HT1080 (cell line): ENCODE results near the gene IL32. TPM values are rescaled to one million over a fixed set of nuclear protein-coding genes. Genes with fewer than 3 reads are reported as not detected.

ENCODE experiments used
- DNase-seq: peaks from one replicate; pipeline ENCODE4 v3.0.0-alpha.2; 2015; ENCODE audit warnings: low read depth
- total RNA-seq: library from RNA; depleted of rRNA; stranded (reverse); fragments of >200 nt; shearing (Covaris generic); gene quantifications from 2 replicates; pipeline ENCODE4 v1.2.3, GENCODE V29; 2014

IL32 gene
- total RNA-seq, 1 experiment from 2014 or later, result 2.5 TPM

DNA sequence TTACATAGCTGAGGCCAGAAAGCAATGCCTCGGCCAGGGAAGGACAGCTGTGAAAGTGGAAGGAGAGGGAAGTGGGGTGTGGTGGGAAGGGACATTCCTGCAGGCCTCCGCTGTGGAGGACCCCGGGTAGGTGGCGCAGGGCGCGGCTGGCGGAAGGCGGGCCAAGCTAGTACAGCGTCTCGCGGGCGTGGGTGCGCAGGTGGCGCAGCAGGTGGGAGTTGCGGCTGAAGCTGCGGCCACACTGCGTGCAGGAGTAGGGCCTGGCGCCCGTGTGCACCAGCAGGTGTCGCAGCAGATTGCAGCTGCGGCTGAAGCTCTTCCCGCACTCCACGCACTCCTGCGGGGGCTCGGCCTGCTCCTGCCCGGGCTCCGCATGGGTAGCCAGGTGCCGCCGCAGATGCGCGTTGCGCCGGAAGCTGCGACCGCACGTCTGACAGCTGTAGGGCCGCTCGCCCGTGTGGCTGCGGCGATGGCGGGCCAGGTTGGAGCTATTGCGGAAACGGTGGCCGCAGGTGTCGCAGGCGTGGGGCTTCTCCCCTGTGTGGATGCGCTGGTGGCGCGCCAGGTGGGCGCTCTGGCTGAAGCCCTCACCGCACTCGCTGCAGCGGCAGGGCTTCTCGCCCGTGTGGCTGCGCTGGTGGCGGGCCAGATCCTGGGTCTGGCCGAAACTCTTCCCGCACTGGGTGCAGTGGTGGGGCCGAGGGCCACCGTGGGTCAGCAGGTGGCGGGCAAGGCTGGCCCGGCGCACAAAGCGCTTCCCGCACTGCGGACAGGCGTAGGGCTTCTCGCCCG lies 23.7 kb downstream of the IL32 start:
- DNase-seq, result no peak

- no peak for DNase-seq
Observed at GRCh38 chr16:3089717-3090592, 24.5 kb downstream of the IL32 start.

DNA sequence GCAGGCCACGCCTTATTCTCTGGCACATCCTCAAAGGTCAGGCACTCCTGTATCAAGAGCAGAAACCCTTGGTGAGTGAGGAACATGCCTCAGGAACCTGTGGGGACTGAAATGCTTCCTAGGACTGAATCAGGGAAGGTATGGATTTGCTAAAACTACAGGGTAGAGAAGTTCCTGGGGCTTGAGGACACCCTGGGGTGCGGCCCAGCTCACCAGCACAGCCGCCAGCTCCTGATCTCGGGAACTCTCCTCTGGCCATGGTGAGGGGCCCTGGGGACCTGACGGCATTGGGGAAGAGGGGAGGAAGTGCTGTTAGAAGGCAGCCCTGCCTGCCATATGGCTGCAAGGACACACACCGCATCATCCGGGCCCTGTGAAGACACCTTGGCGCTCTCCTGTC lies 26.1 kb downstream of the IL32 start:
- no peak for DNase-seq

- DNase-seq, result no peak
Observed at GRCh38 chr16:3092501-3092941, 27.1 kb downstream of the IL32 start.

- DNase-seq, result peak; percentile 45
Observed at GRCh38 chr16:3094289-3095027, 29.0 kb downstream of the IL32 start.

DNA sequence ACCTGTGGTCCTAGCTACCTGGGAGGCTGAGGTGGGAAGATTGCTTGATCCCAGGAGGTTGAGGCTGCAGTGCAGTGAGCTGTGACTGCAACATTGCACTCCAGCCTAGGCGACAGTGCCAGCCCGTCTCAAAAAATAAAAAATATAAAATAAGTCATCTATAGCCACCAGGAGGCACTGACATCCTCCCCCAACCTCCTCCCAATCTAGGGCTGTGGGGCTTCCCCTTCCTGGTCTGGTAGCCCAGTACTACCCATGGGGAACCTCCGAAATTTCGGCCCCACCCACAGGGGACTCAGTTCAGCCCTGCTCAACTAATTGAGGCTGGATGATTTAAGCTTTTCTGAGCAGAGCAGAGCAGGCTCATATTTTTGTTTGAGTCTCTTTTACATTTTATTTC lies 30.4 kb downstream of the IL32 start:
- no peak for DNase-seq

DNA sequence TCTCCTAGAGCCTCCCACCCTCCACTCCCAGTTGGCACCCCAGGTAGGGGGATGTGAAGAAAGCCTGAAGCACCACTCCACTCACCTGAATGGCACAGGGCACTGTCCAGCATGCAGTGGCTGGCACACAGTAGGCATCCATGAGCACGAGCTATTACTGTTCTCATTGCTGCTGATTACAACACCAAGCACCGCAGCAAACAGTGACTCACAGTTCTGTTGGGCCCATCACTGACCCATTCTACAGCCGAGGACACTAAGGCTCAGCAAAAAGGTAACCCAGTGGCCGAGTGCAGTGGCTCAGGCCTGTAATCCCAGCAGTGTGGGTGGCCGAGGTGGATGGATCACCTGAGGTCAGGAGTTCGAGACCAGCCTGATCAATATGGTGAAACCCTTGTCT lies 30.9 kb downstream of the IL32 start:
- no peak for DNase-seq

DNA sequence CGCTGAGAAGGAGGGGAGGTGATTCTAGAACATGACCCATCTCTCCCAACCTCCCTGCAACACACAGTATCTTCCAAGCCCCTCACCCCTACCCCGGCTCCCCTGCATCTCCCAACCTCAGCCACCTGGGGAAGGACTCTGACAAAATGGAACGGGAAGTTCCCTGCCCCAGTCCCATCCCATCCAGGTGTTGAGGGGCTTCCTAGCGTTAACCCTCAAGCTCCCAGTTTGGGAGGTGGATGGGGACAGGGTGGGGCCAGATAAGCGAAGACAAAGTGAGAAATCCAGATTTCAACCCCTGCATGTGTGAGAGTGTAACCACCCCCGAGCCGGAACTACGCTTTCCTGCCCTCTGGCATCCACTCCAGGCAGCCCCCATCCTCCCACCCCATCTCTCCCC lies 31.8 kb downstream of the IL32 start:
- no peak for DNase-seq

- no peak for DNase-seq
Observed at GRCh38 chr16:3098459-3099394, 33.3 kb downstream of the IL32 start, which contains the start of gene ZSCAN10. Gene ZSCAN10 (minus strand): TSS chr16:3099294. CDS start chr16:3092937, 6,357 bp downstream.

- no peak for DNase-seq
Observed at GRCh38 chr16:3099395-3099731, 33.9 kb downstream of the IL32 start.

DNA sequence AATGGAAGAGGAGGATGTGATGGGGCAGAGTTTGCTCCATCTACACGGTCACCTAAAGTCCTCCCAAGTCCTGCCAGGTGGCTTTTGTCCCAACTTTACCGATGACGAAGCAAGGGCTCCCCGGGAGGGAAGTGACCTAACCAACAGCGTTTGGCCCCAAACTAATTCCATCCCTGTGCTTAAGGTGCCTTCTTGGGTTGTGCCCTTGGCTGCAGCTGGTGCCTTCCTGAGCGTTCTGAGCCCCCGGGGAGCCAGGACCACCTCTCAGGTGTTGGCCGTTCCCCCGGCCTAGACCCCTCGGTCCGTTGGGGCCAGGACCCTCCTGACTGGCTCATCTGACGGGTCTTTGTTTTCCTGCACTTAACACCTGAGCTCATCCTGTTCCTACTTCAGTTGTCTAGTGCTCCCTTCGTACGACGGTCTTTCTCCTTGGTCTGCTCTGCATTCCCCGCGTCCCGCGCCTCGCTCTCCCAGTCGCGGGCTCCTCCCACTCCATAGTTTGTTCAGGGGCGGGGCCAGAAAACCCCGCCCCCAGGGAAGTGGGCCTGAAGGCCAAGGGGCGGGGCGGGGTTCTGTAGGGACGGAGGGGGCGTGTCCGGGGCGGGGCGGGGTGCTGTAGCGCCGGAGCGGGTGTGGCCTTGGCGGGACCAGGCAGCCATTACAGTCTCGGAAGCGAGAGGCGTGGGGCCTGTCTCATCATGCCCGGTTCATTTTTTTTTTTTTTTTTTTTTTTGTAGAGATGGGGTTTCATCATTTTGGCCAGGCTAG lies 34.5 kb downstream of the IL32 start:
- DNase-seq, result peak; percentile 66

- DNase-seq, result no peak
Observed at GRCh38 chr16:3101018-3101840, 35.8 kb downstream of the IL32 start.

DNA sequence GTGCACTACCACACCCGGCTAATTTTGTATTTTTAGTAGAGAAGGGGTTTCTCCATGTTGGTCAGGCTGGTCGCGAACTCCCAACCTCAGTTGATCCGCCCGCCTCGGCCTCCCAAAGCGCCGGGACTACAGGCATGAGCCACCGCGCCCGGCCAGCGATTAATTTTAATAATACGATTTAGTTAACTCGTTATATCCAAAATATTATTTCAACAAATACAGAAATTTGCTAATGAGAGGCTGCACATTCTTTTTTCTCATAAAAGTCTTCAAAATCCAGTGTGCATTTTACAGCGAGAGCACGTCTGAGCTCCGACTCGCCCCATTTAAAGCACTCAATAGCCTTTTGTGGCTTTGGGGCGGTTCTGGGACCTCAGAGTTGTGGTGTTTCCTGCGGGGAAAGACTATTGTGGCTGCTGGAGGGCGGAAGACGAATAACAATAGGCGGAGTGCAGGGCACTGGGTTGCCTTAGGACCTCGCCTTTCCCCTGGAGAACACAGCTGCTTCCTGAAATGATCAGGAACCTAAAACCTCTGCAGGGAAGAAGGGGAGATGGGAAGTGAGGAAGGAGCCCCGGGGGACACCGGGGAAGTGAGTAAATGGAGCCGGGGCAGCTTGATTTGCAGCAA lies 36.5 kb downstream of the IL32 start:
- DNase-seq, result no peak

- DNase-seq, result peak; percentile 83
Observed at GRCh38 chr16:3106205-3106928, 40.9 kb downstream of the IL32 start.

DNA sequence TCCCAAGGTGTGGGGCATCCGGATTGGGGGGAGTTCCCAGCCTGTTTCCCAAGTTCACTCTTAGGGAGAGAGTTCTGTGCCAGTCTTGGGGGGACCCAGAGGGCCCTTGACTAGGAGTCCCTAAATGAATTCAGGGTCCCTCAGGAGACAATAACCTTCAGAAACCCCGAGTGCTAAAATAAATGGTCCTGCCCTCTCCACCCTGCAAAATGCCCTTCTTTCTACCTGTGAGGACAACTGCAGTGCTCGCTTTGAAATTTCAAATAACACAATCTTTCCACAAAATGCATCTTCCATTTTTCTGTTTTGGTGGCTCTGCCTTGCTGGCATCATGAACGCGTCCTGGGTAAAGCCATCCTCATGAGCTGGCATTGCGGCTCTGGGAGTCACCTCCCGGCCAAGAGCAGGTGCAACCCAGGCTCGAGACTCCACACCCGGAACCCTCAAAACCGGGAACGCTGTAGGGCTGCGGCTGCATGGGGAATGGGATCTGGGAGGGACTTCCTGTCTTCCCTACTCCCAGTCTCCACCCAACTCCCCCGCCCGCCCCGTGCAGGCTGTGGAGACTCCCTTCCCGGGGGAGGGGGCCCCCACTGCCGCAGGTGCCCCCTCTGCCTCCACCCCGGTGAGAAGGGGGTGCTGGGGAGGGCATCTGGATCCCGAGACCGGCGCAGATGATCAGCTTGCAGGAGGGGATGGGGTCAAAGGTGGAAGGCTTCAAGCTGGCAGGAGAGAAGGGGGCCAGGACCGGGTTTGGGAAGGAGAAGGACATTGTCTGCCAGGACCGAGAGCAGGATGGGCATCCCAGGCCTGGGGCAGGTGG lies 46.8 kb downstream of the IL32 start, which contains the start of gene ZNF205:
TSS of gene ZNF205 (plus strand) at position 529 of the 823 bp plus-strand sequence. CDS start 845 bp downstream, outside the sequence.
- peak; percentile 75 for DNase-seq

GRCh38 chr16:3112881-3113574 lies 47.6 kb downstream of the IL32 start:
- DNase-seq, result no peak
